HG02884 (cell line): ENCODE measurements around the gene GPRC6A.

Source experiments
- ATAC-seq: cut with Tn5 transposase; IDR thresholded peaks from one replicate; pipeline ENCODE4 v1.9.1; 2021; ENCODE audit warnings: mild to moderate bottlenecking, moderate library complexity; ENCODE audit not compliant: unreplicated experiment

GPRC6A gene

DNA sequence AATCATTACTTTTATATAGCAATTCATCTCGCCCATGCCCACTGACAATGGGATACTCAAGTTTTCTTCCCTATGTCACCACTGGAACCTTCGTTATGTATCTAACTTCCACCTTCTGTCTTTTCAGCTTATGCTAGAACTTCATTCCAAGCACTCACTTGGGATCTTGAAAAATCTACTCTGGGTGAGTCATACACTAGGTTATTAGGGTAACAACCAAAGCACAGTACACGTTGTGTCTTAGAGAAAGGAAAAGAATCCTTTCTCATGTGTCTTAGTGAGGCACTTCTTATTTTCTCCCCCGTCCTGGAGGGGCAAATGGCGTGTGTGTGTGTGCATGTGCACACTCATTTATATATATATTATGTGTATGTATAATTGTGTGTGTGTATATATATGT is 45.0 kb downstream of the GPRC6A start:
- ATAC-seq = no peak

DNA sequence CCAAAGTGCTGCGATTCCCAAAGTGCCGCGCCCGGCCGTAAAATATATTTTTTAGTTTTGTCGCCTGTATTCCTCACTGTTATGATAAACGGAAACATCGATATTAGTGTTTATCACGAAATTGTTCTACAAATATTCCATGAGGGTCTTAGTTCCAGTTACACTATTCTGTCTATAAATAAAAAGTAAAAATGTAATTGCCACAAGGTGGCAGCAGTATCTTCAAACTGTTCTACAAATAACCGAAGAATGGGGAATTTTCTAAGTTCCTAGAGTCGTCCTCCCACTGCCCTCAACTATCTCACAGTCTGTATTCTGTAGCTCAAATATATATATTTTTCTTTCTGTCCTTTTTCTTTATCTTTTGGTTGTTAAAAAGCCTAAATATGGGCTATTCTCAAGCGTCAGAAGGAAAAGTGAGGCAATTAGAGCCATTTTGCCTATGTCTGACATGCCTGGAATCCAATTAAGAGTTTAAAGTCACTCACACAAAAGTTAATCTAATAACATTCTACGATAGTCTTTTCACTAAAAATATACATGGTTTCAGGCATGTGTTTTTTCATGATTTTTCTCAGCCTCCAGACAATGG is 49.2 kb downstream of the GPRC6A start:
- no peak for ATAC-seq

DNA sequence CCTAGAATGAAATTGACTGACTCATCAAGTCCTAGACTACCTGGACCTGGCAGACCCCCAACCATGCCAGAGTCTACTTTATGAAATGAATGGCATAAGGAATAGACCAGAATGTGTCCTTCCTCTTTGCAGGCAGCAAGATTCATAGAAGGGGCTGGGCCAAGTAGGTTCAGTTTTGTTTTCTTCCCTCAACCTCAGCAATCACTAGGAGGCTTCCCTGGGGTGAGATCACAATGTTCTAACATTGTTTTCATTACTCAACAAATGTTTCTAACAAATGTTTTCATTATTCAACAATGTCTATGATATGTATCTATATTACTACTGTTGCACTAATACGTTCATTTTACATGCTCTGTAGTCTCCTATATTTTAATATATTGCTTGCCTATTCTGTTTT is 55.0 kb downstream of the GPRC6A start:
- ATAC-seq = no peak

DNA sequence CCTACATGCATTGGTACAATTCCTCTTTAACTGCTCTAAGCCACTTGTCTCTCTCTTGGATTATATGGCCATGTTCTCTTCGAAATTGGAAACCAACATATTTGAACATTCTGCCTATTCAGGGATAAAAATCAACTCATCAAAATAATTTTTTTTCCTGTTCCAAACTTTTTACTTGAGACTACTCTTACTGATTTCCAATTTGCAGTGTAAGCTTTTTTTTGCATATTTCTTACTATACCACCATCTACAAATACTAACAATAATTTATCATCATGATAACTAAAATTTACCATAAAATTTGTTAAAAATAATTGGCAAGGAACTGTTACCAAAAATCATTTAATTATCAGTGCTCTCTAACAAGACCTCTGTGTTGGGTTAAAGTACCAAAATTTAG is 56.4 kb downstream of the GPRC6A start:
- no peak for ATAC-seq

DNA sequence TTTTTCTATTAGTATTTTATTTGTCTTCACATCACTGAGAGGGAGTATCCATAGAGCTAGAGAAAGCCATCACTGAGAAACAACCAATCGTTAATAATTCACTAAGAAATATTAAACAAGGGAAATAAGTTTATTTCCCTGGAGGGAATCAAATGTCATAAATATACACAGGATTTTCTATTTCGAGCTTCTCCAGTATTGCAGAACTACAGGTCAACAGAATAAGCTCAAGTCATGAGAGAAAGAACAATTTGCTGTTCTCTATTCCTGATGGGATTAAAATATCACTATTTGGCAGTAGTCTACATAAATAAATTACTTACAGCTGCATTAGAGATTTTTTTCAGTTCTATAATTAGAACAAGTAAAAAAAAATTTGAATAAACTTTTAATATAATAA is 61.2 kb downstream of the GPRC6A start:
- no peak for ATAC-seq

DNA sequence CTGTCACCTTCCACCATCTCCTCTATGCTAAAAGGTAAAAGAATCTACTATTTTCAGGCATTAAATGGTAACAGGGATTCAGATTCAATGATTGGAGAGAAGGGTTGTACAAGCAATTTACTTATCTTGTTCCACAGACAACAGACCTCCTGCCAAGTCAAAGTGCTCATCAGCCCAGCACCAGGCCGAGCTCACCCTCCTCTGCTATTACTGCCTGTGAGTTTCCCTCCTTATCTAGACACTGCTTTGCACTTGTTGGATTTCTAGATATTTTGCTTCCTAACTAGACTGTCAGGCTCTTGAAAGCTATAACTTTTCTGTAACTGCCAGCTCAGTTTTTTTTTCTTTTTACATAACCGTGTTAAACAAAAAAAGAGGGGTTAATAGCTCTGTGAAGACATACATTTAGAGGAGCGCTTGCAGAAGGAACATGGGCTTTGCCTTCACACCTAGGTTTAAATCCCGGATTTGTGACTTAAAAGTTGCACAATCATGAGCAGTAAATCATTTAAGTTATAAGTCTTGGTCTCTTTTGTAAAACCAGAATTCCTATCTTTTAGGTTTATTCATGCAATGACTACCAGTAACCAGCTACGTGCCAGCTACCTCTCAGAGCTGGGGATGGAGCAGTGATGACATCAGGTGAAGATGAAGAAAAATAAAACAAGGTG is 62.2 kb downstream of the GPRC6A start:
- ATAC-seq = no peak

DNA sequence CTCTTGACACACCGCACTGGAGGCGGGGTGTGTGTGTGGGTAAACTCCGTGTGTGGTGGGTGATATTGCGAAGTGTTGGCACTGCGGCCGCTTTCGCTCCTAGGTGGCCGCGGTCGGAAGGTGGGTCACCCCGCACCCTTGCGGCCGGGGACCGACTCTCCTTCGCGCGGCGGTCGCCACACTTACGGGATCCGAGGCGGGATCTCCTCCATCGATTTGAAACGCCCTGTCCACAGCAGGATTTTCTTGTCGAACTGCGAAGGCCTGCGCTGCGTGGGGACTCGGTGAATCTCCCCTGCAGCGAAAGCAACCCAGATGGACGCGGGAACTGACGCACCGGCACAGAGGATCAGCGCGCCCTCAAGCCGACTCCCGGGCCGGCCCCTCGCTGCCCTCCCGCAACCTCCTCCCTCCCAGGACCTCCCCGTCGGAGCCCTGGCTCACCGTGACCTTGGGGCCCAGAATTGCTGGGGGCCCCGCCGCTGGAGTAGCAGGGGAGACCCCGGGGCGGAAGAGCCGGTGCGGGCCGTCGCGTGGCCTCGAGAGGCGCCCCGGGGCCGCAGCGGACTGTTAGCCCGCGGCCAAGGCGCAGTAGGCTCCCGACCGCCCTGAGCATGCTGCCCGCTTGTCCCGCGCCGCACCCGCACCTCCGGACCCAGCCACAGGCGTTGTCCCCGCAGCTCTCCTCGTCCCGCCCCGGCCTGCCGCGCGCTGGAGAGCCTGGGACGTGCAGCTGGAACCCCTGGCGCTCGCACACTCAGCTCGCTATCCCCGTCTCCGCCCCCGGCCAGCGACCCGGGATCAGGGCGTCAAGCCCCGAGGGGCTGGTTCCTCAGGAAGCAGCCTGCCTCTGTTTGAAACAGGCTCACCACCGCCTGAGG is 63.7 kb downstream of the GPRC6A start, which contains the start of gene FAM162B:
TSS of gene FAM162B (minus strand) at position 759 of the 881 bp plus-strand sequence. CDS start at position 616, 143 bp downstream.
- no peak for ATAC-seq

DNA sequence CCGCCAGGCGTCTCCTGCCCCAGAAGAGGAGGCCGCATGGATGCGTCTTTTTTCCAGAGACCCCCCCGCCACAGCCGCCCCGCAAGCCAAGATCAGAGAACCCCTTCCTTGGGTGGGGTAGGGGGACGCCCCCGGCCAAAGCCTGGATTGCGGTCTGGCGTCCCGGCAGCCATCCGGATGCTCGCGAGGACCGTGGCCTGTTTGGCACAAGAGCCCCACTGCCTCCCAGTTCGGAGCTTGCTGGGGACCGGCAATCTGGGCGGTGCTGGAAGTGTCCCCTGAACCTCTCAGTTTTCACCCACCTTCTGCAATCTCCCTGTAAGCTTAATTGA is 64.3 kb downstream of the GPRC6A start:
- ATAC-seq = no peak

DNA sequence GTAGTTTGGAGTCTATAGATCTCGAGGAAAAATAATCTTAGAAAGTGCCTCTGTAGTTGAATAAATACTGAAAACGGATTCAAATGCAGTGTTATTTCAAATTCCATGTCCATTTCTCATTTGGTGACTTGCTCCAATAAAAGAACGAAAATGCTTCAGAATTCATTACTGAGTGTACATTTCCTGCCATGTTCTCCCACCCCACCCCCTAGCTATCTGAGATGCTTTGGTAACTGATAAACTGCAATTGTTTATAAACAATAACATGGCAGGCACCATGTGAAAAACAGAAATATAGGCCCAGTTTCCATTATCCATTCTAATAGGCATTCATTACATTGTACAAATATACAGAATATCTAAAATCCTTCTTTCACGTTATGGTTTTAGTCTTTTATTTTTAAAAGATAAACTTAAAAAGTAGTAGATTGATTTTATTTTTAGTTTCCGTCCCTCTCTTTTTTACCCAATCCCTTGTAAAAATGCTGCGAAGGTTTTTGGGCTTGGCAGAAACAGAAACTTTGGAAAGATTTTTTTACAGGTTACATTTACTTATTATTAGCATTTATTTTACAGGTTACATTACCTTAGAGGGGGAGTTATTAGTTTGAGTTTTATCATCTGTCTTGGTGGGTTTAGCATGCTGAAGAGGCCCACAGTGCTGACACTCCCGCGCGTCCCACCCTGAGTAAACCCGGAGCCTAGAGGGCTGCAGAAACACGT is 64.8 kb downstream of the GPRC6A start:
- ATAC-seq = no peak

DNA sequence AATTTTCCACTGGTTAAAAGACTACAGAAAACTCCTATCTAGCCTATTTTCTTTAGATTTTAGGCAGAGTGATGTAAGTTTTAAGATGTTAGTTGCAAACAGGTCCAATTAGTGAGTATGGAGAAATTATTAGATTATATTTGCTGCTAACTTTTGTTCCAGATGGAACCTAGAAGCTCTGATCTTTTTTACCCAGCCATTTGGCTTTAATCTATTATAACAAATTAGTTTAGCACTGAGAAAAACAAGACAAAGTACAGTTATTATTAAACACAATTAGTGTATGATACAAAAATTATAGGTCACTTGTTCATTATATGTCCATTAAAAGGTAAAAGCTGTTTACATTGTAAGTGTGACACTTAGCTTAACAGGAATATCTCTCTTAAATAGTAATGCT is 65.8 kb downstream of the GPRC6A start:
- ATAC-seq = no peak

DNA sequence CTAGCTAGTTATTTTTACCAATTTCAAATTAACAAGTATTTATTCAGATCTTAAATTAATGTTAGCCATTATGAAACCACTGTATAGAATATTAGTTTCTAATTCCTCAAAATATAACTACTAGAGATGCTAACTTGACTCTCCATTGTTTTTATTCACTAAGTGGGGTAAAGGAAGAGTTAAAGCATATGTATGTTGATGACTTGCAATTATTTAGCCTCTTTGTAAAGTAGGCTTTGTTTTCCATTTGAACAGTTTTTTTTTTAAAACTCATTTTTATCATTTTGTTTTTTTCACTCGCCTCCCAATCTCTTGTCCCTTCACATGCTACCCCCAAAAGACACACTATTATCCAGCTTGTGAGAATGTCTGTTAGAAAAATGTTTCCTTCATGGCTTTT is 66.6 kb downstream of the GPRC6A start:
- ATAC-seq = no peak

DNA sequence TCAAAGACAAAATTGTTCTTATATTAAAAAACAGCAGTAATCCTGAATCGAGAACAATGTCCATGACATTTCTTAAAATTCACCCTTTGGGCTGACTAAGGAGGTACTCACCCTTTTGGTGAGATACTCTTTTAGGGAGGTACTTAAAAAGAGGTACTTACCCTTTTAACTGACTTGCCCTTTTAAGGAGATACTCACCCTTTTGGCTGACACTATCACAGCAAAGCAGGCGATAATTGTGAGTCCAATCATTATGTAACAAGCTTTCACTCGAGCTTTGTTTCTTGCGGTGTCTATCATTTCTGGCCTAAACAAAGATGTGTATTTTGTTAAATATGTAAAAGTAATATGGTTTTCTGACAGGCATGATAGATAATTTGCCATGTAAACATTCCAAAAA is 67.1 kb downstream of the GPRC6A start:
- ATAC-seq = no peak

DNA sequence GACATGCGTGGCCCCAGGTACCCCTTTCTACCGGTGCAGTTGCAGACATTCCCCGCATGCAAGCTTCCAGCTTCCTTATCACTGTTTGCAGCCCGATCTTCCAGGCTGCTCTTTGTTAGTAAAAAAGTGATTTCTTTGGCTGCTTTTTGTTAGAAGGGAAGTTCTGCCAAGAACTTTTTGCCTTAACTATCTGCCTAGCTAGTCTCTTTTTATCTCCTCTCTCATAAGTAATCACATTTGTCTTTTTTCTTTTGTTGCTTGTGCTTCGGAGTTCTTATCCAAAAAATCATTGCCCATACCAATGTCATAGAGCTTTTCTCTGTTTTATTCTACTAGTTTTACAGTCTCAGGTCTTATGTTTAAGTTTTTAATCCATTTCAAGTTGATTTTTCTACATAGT is 83.7 kb downstream of the GPRC6A start:
- ATAC-seq = no peak
